Skeletal muscle tissue (tissue), 4 donors: ENCODE measurements around the gene KCNC1. TPM values are rescaled to one million over a fixed set of nuclear protein-coding genes. Genes with fewer than 3 reads are reported as not detected.
A peak's percentile ranks its signal among the peaks of the same experiment; 100 is the strongest.

Experiments used
- H3K27ac ChIP-seq: one replicate; pipeline ENCODE4 v1.7.0; 2013; ENCODE audit warnings: mild to moderate bottlenecking, low read depth, low read length, inconsistent platforms
- H3K27me3 ChIP-seq, 3 donors: one replicate each; pipeline ENCODE4 v1.7.0; 2013; ENCODE audit warnings: low read length in 3 of 3; ENCODE audit not compliant: control insufficient read depth in 3 of 3, insufficient read depth in 3 of 3
- H3K36me3 ChIP-seq, 3 donors: one replicate each; pipeline ENCODE4 v1.7.0; 2013; ENCODE audit warnings: low read length in 3 of 3; ENCODE audit not compliant: control insufficient read depth in 3 of 3, insufficient read depth in 3 of 3
- H3K4me1 ChIP-seq, 3 donors: one replicate each; pipeline ENCODE4 v1.7.0; 2013; ENCODE audit warnings: low read length in 3 of 3, mild to moderate bottlenecking in 3 of 3; ENCODE audit not compliant: control insufficient read depth in 3 of 3, insufficient read depth in 3 of 3
- H3K4me3 ChIP-seq, 3 donors: one replicate each; pipeline ENCODE4 v1.7.0; 2013; ENCODE audit warnings: low read length in 3 of 3
- H3K9ac ChIP-seq, 3 donors: one replicate each; pipeline ENCODE4 v1.7.0; 2013; ENCODE audit warnings: low read length in 3 of 3, mild to moderate bottlenecking in 3 of 3, moderate library complexity in 2 of 3, low read depth in 1 of 3
- H3K9me3 ChIP-seq, 3 donors: one replicate each; pipeline ENCODE4 v1.7.0; 2013; ENCODE audit warnings: low read length in 3 of 3; ENCODE audit not compliant: control insufficient read depth in 3 of 3
- total RNA-seq: library from RNA; depleted of rRNA; stranded (reverse); fragments of >200 nt; gene quantifications from one replicate; pipeline ENCODE4 v1.2.3, GENCODE V29; 2014
- donor health status: Osteomylitis.

The KCNC1 gene
- total RNA-seq, 1 donor from 2014 or later = under 0.01 TPM

GRCh38 chr11:17743026-17743807 is 8.6 kb downstream of the KCNC1 start:
- Histone ChIP-seq H3K9me3 (no peaks in the 10 kb centered on the region), H3K4me3 (no peak overlapping the region), H3K27ac (no peak overlapping the region), H3K4me1 (peaks cover 0 to 51% (median 9%) of the 10 kb centered on the region in 3 donors), H3K9ac (peak overlapping the region in 1 of 3 donors; percentile 3), H3K36me3 (no peaks in the 10 kb centered on the region), H3K27me3 (peaks cover 7 to 15% (median 8%) of the 10 kb centered on the region in 3 donors)

- Histone ChIP-seq H3K9ac (peak overlapping the region in 1 of 3 donors; percentile 3), H3K4me1 (peaks cover 0 to 53% (median 11%) of the 10 kb centered on the region in 3 donors), H3K27ac (no peak overlapping the region), H3K27me3 (peaks cover 3 to 12% (median 7%) of the 10 kb centered on the region in 3 donors), H3K36me3 (no peaks in the 10 kb centered on the region), H3K9me3 (no peaks in the 10 kb centered on the region), H3K4me3 (no peak overlapping the region)
Measured at GRCh38 chr11:17743808-17744119, 9.2 kb downstream of the KCNC1 start.

GRCh38 chr11:17744151-17744940 is 9.8 kb downstream of the KCNC1 start:
- no peak overlapping the region for H3K9ac ChIP-seq
- no peaks in the 10 kb centered on the region for H3K36me3 ChIP-seq
- no peaks in the 10 kb centered on the region for H3K9me3 ChIP-seq
- H3K27me3 ChIP-seq = peaks cover 0 to 7% (median 5%) of the 10 kb centered on the region in 3 donors
- no peak overlapping the region for H3K4me3 ChIP-seq
- H3K4me1 ChIP-seq = peaks cover 0 to 55% (median 16%) of the 10 kb centered on the region in 3 donors
- no peak overlapping the region for H3K27ac ChIP-seq

GRCh38 chr11:17745023-17745772 is 10.6 kb downstream of the KCNC1 start:
- H3K9me3 ChIP-seq = no peaks in the 10 kb centered on the region
- no peak overlapping the region for H3K4me3 ChIP-seq
- H3K36me3 ChIP-seq = no peaks in the 10 kb centered on the region
- H3K27me3 ChIP-seq = no peaks in the 10 kb centered on the region
- H3K4me1 ChIP-seq = peaks cover 8 to 60% (median 25%) of the 10 kb centered on the region in 3 donors
- no peak overlapping the region for H3K9ac ChIP-seq
- no peak overlapping the region for H3K27ac ChIP-seq

- Histone ChIP-seq H3K4me3 (no peak overlapping the region), H3K27ac (no peak overlapping the region), H3K9me3 (no peaks in the 10 kb centered on the region), H3K27me3 (no peaks in the 10 kb centered on the region), H3K9ac (no peak overlapping the region), H3K36me3 (no peaks in the 10 kb centered on the region), H3K4me1 (peaks cover 17 to 63% (median 34%) of the 10 kb centered on the region in 3 donors)
Measured at GRCh38 chr11:17746096-17746495, 11.5 kb downstream of the KCNC1 start.

- peaks cover 28 to 65% (median 42%) of the 10 kb centered on the region in 3 donors for H3K4me1 ChIP-seq
- no peaks in the 10 kb centered on the region for H3K36me3 ChIP-seq
- no peak overlapping the region for H3K4me3 ChIP-seq
- no peaks in the 10 kb centered on the region for H3K9me3 ChIP-seq
- no peak overlapping the region for H3K9ac ChIP-seq
- no peak overlapping the region for H3K27ac ChIP-seq
- no peaks in the 10 kb centered on the region for H3K27me3 ChIP-seq
Measured at GRCh38 chr11:17747131-17747955, 12.8 kb downstream of the KCNC1 start.

- H3K27me3 ChIP-seq = no peaks in the 10 kb centered on the region
- H3K9me3 ChIP-seq = no peaks in the 10 kb centered on the region
- no peaks in the 10 kb centered on the region for H3K36me3 ChIP-seq
- H3K4me1 ChIP-seq = peaks cover 35 to 65% (median 47%) of the 10 kb centered on the region in 3 donors
- H3K4me3 ChIP-seq = no peak overlapping the region
- no peak overlapping the region for H3K9ac ChIP-seq
- no peak overlapping the region for H3K27ac ChIP-seq
Measured at GRCh38 chr11:17748044-17748443, 13.5 kb downstream of the KCNC1 start.

- H3K9ac ChIP-seq = peak overlapping the region; percentile 14 to 76 (median 43)
- H3K9me3 ChIP-seq = no peaks in the 10 kb centered on the region
- no peak overlapping the region for H3K27ac ChIP-seq
- H3K27me3 ChIP-seq = no peaks in the 10 kb centered on the region
- no peak overlapping the region for H3K4me3 ChIP-seq
- peaks cover 42 to 62% (median 55%) of the 10 kb centered on the region in 3 donors for H3K4me1 ChIP-seq
- H3K36me3 ChIP-seq = no peaks in the 10 kb centered on the region
Measured at GRCh38 chr11:17748761-17749721, 14.5 kb downstream of the KCNC1 start.
